HG02571 (cell line): ENCODE measurements around the gene FBXO41.

Experiments used
- ATAC-seq: cut with Tn5 transposase; IDR thresholded peaks from one replicate; pipeline ENCODE4 v1.9.1; 2021; ENCODE audit warnings: mild to moderate bottlenecking, moderate library complexity; ENCODE audit not compliant: unreplicated experiment

Gene FBXO41

DNA sequence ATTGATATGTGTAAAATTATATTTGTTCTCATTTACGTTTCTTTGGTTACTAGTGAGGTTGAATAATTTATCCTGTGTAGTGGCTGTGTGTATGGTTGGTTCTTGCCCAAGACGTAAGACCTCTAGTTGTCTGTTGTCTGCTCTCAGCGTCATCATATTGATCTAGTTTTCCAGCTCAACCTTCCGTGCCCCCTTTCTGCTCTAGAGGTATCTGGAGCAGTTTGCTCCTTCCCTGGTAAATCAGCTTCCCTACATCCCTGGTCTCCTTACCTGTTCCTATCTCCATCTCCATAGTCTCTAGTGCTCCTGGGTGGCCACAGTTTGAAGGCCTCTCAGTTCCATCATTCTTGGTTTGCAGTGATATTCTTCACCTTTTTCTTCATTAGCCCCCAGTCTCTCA, 69.0 kb downstream of the FBXO41 start:
- no peak for ATAC-seq

DNA sequence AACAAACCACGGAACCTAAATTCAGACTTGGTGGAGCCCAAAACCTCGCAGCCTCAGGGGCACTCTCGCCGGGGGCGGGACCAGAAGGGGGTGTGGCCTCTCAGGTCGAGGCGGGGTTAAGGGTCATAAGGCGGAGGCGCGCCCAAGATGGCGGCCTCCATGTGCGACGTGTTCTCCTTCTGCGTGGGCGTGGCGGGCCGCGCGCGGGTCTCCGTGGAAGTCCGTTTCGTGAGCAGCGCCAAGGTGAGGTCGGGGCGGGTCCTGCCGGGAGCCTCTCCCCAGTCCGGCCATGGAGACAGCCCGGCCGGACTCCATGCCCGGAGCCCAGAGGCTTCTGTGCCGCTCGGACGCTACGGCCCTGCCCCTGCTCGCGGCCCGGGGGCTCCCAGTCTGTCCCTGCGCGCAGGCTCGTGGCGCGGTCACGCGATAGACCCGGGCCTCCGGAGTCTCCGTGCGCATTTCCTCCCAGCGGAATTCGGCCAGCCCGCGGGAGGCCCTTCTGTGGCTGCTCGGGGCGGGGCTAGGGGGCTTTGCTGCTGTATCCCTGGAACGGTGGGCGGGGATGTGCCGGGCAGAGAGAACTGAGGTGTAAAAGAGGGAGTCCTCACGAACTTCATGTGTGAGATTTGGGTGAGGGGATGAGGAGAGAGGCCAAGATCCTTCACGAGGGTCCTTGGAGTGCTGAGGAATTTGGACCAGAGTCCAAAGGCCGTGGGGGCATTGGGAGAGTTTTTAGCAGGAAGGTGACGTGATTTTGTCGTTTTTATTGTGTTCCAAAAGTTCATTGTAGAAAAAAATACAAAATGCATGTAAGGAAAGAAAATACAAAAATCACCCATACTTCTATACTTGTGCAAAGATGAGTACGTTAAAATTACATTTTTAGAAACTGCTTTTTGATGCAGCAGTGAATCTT, 69.9 kb downstream of the FBXO41 start, which contains the start of gene SMYD5:
Gene SMYD5 (plus strand): TSS at position 126 of the 916 bp plus-strand sequence. CDS start 22 bp downstream, at position 148.
- ATAC-seq = peak; percentile 91

DNA sequence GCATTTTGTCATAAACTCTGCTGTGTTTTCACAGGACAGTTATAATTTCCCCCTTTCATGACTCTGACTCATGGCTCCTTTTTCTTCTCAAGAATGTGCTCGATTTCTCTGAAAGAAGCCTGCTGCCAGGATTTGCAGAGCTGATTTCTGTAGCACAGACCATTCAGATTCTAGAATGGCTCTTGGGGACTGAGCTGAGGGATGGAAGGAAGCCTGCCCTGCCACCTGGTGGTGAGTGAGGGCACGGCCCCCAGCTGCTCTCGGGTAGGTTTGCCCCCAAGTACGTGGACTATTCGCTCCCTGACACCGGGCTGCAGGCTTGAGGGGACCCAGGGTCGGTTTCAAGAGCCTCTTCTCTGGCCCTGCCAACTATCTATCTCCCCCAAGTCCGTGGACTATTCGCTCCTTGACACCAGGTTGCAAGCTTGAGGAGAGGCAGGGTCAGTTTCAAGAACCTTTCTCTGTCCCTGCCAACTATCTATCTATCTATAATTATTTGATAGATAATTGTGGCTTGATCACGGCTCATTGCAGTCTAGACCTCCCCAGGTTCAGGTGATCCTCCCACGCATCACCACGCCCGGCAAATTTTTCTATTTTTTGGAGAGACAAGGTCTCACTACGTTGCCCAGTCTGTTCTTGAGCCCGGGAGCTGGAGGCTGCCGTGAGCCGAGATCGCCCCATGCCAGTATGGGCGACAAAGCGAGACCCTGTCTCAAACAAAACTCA, 71.7 kb downstream of the FBXO41 start:
- ATAC-seq = peak; percentile 57

DNA sequence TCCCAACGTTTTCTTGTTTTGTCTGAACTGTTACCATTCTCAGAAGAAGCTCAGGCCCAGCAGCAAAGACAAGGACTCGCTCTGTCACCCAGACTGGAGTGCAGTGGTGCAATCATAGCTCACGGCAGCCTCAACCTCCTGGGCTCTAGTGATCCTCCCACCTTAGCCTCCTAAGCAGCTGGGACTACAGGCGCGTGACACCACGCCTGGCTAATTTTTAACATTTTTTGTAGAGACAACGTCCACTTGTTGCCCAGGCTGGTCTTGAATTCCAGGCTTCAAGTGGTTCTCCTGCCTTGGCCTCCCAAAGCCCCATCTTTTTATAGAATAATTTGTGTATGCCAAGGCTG, 72.2 kb downstream of the FBXO41 start:
- ATAC-seq = no peak

DNA sequence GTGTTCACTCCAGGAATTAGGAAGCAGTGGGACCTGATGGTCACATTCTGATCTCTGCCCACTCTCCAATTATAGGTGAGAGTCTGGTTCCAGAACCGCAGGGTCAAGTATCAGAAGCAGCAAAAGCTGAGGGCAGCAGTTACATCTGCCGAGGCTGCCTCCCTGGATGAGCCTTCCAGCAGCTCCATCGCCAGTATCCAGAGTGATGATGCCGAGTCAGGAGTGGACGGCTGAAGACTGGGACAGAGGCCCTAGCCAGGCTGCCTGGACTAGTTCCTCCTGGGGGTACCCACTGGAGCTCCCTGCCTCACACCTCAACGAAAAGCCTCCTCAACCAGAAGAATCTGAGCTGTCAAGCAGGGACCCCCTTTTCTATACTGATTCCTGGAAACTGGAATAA, 73.6 kb downstream of the FBXO41 start:
- ATAC-seq = no peak

DNA sequence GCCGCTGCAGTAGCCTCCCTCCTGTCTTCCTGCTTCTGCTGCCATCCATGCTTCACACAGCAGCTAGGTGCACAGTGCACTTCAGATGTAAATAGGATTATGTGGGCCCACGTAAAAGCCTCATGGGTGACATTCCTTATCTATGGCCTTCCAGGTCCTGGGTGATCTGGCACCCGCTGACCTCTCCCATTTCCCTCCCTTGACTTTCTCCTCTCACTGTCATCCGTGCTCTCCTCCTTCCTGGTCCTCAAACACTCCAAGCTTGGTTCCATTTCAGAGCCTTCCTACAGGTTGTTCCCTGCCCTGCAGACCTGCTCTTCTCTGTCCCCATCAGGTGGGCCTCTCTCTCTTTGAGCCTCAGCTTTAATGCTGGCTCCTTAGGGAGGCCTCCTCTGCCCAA, 74.3 kb downstream of the FBXO41 start:
- no peak for ATAC-seq

DNA sequence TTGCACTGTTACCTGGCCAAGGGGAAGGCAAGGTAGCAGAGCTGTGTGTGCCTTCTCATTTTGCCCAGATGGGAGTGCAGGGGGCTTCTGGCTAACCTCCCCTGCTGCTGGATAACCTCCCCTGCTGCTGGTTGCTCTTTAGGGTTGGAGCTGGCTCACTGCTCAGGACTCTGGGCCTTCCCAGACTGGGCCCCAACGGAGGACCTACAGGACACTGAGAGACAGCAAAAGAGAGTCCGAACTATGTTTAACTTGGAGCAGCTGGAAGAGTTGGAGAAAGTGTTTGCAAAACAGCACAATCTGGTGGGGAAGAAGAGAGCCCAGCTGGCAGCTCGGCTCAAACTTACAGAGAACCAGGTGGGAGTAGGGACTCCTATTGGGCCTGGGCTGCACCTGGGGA, 76.0 kb downstream of the FBXO41 start:
- ATAC-seq = no peak

DNA sequence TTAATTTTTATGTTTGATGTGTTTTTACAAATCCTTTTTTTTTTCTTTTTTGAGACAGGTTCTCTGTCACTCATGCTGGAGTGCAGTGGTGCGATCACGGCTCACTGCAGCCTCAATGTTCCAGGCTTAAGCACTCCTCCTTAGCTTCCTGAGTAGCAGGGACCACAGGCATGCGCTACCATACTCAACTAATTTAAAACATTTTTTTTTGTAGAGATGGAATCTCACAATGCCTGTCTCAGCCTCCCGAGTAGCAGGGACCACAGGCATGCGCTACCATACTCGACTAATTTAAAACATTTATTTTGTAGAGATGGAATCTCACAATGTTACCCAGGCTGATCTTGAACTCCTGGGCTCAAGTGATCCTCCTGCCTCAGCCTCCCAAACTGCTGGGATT, 78.7 kb downstream of the FBXO41 start:
- no peak for ATAC-seq
